Panc1 (cell line): ENCODE results near the gene TOP1. TPM values are rescaled to one million over a fixed set of nuclear protein-coding genes. Genes with fewer than 3 reads are reported as not detected.

Source experiments
- ATAC-seq: fragments of 200-7000 bp; cut with Tn5 transposase; 2 replicates; pipeline ENCODE4 v1.9.1; 2020; ENCODE audit warnings: mild to moderate bottlenecking, moderate library complexity
- BruUV-seq: library from RNA; stranded (reverse); fragments of 400-500 nt; replicated peaks from 2 replicates; lab custom pipeline; 2021; lab: Mats Ljungman, UMichigan
- CTCF ChIA-PET: fragments of 300-600 bp; sonication (Branson Sonifier 250); formaldehyde crosslinking; loops from one replicate; lab custom pipeline; 2022; ENCODE audit warnings: antibody characterized with exemption; lab: Charles Lee
- POLR2A ChIA-PET: fragments of 300-600 bp; sonication (Branson Sonifier 250); formaldehyde crosslinking; loops from one replicate; lab custom pipeline; 2022; ENCODE audit warnings: antibody characterized with exemption; lab: Charles Lee
- DNase-seq: peaks from one replicate; pipeline ENCODE4 v3.0.0-alpha.2; 2010; ENCODE audit warnings: low read depth, low spot score
- H3K27ac ChIP-seq: 2 replicates; pipeline ENCODE4 v1.5.1; 2011; ENCODE audit warnings: mild to moderate bottlenecking, low read length, inconsistent platforms
- H3K27me3 ChIP-seq: fragments of 200-500 bp; sonication (Bioruptor generic); 2 replicates; pipeline ENCODE4 v1.6.0; 2014; ENCODE audit warnings: low read length, inconsistent platforms; ENCODE audit not compliant: control insufficient read depth, insufficient read depth
- H3K36me3 ChIP-seq: fragments of 200-500 bp; sonication (Bioruptor generic); 2 replicates; pipeline ENCODE4 v1.5.1; 2014; ENCODE audit warnings: inconsistent platforms, mild to moderate bottlenecking, low read length, moderate library complexity; ENCODE audit not compliant: control insufficient read depth, insufficient read depth
- H3K4me1 ChIP-seq: 2 replicates; pipeline ENCODE4 v1.5.1; 2011; ENCODE audit warnings: inconsistent platforms, mild to moderate bottlenecking, low read length, moderate library complexity; ENCODE audit not compliant: control insufficient read depth, insufficient read depth
- H3K4me3 ChIP-seq, 2 experiments: 2 replicates each; pipeline ENCODE4 v1.5.1; 2011 to 2012; ENCODE audit warnings: low read depth in 2 of 2, low read length in 2 of 2, mild to moderate bottlenecking in 2 of 2, inconsistent platforms in 1 of 2, moderate library complexity in 1 of 2
- H3K9me3 ChIP-seq: fragments of 200-500 bp; sonication (Bioruptor generic); 2 replicates; pipeline ENCODE4 v1.5.1; 2014; ENCODE audit warnings: low read depth, mild to moderate bottlenecking, inconsistent platforms, low read length, moderate library complexity; ENCODE audit not compliant: control insufficient read depth, insufficient read depth
- POLR2AphosphoS5 ChIP-seq: IDR thresholded peaks from 2 replicates; pipeline ENCODE4 v1.6.1; 2012; ENCODE audit warnings: mild to moderate bottlenecking, low read depth, low read length, moderate library complexity
- SIN3A ChIP-seq: IDR thresholded peaks from 2 replicates; pipeline ENCODE4 v1.6.1; 2012; ENCODE audit warnings: low read depth, mild to moderate bottlenecking, low read length, moderate library complexity, borderline replicate concordance; ENCODE audit not compliant: insufficient read depth
- TCF7L2 ChIP-seq: IDR thresholded peaks from 2 replicates; pipeline ENCODE4 v1.6.1; 2011; ENCODE audit warnings: mild to moderate bottlenecking, low read depth, low read length, inconsistent platforms
- in situ Hi-C: cut with HindIII; loops from 2 replicates; pipeline ENCODE4 v1.10.0; 2016; ENCODE audit warnings: low sequenced_read_pairs, low pct_unique_long_range_greater_than_20kb
- intact Hi-C: fragments of 100-400 bp; cut with micrococcal nuclease; formaldehyde crosslinking; loops from one replicate; pipeline ENCODE4 v1.10.0; 2022; ENCODE audit not compliant: unreplicated experiment
- total RNA-seq: library from RNA; stranded (reverse); gene quantifications from one replicate; pipeline ENCODE4 v1.2.1, GENCODE V29; 2021; ENCODE audit not compliant: unreplicated experiment
- TF ChIP-seq, protein P1 (sequence below): fragments of 450-650 bp; IDR thresholded peaks from 2 replicates; pipeline ENCODE4 v1.5.1; 2017; ENCODE audit warnings: mild to moderate bottlenecking
- TF ChIP-seq, protein P2 (sequence below), 2 experiments: IDR thresholded peaks; 2 replicates each; pipeline ENCODE4 v1.6.1; 2011 to 2012; ENCODE audit warnings: low read depth in 2 of 2, control low read depth in 1 of 2, low read length in 1 of 2, mild to moderate bottlenecking in 1 of 2, moderate library complexity in 1 of 2; ENCODE audit not compliant: insufficient read depth in 1 of 2

The TOP1 gene
- total RNA-seq, 1 experiment from 2014 or later, result 65.2 TPM

DNA sequence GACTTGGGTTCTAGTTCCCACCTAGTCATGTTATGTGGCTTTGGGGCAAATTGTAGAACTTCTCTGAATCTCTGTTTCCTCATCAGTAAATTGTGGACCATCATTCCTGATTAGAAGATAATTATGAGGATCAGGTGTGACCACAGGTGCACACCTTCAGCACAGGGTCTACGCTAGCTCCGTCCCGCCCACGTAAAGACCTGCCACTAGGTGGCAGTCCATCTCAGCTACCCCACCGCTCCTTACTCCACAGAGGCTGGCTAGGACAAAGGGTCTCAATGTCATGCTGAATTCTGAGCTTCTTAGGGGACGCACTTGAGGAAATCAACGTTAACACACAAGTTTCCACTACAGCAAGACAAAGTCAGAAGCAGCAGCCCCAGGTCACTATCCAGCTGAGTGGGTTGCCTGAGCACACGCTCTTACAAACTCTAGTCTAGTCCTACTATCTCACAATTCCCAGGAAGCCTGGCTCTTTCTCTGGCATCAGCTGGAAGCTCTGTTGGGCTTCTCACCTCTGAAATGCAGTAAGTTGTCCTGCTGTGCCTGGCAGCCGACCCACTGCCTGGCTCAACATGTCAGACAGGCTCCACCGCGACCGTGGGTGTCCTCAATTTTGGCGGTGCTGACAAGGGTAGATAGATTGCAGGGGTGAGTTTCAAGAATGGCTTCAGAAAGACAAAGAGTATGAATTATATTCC is 106.7 kb downstream of the TOP1 start:
- H3K9me3 ChIP-seq, result no peaks in the 10 kb centered on the region
- H3K27me3 ChIP-seq, result no peaks in the 10 kb centered on the region
- in situ Hi-C loops, result no loop called here
- ChIA-PET CTCF (interaction anchor here (0.7 to 1.4 kb wide), 4 partner anchors 9 to 205 kb away, joined by 3 to 40 read pairs (median 4); partner anchors contain the start of gene LPIN3), POLR2A (no interaction called here)
- no peak overlapping the region for H3K27ac ChIP-seq
- no peak overlapping the region for H3K4me3 ChIP-seq
- no peaks in the 10 kb centered on the region for H3K36me3 ChIP-seq
- BruUV-seq, result no TSS peak
- DNase-seq (no peak), ATAC-seq (peak; percentile 47)
- peaks cover 10% of the 10 kb centered on the region; the same call in 1 of the 2 replicates for H3K4me1 ChIP-seq
- intact Hi-C loops, result loop anchor here (2.0 kb wide), 1 partner anchor 205 kb away; the partner anchor contains the start of gene LPIN3
- no peak for TF ChIP-seq TCF7L2
- TF ChIP-seq, protein P1, sequence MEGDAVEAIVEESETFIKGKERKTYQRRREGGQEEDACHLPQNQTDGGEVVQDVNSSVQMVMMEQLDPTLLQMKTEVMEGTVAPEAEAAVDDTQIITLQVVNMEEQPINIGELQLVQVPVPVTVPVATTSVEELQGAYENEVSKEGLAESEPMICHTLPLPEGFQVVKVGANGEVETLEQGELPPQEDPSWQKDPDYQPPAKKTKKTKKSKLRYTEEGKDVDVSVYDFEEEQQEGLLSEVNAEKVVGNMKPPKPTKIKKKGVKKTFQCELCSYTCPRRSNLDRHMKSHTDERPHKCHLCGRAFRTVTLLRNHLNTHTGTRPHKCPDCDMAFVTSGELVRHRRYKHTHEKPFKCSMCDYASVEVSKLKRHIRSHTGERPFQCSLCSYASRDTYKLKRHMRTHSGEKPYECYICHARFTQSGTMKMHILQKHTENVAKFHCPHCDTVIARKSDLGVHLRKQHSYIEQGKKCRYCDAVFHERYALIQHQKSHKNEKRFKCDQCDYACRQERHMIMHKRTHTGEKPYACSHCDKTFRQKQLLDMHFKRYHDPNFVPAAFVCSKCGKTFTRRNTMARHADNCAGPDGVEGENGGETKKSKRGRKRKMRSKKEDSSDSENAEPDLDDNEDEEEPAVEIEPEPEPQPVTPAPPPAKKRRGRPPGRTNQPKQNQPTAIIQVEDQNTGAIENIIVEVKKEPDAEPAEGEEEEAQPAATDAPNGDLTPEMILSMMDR, result peak; percentile 94

DNA sequence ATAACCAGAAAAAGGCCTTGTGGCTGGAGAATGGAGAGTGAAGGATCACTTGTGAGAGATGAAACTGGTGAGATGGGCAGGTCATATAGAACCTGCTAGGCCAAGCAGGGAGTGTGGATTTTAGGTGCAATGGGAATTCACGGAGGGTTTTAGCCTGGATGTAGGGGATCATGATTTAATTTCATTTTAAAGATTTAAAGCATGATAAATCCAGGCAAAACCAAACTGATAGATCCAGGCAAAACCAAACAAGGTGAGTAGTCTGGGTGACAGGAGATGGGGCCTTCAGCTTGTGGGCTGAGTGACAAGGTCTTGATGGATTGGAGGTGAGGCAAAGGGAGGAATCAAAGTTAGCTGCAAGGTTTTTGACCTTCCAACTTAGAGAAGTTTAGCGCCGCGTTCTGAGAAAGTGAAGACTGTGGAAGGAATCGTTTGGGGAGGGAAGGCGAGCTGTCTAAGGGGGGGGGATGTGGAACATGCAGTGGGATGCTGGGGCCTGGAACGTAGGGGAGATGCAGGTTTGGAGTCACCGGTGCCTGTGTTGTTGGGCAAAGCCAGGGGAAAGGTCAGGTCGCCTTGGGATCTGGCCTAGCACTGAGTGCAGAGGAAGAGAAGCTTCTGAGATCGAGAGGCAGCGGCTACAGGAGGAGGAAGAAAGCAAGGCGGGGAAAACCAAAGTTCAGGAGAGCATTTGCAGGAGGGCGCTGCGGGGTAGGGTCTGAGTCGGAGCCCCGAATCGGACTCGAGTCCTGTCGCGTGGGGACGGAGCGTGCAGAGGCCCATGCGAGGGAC is 107.5 kb downstream of the TOP1 start:
- ChIA-PET CTCF (interaction anchor here (1.1 to 1.3 kb wide), 2 partner anchors 145 to 204 kb away, joined by 5 to 40 read pairs; partner anchors contain the start of gene LPIN3), POLR2A (interaction anchor here (0.8 kb wide), 1 partner anchor 366 kb away, joined by 7 read pairs; no protein-coding TSS in a partner anchor)
- DNase-seq (no peak), ATAC-seq (0 out of 2 replicates have a peak, but pooled peaks have one; percentile 0)
- no peaks in the 10 kb centered on the region for H3K9me3 ChIP-seq
- H3K27me3 ChIP-seq, result no peaks in the 10 kb centered on the region
- in situ Hi-C loops (no loop called here), intact Hi-C loops (loop anchor here (2.0 kb wide), 1 partner anchor 205 kb away; the partner anchor contains the start of gene LPIN3)
- no TSS peak for BruUV-seq
- H3K4me1 ChIP-seq, result peaks cover 10% of the 10 kb centered on the region
- H3K4me3 ChIP-seq, result peak overlapping the region; percentile 56 to 77
- peak overlapping the region; percentile 63 for H3K27ac ChIP-seq
- TF ChIP-seq, protein P1, result no peak
- TF ChIP-seq TCF7L2 (no peak), POLR2AphosphoS5 (no peak), SIN3A (no peak)
- TF ChIP-seq, protein P2, sequence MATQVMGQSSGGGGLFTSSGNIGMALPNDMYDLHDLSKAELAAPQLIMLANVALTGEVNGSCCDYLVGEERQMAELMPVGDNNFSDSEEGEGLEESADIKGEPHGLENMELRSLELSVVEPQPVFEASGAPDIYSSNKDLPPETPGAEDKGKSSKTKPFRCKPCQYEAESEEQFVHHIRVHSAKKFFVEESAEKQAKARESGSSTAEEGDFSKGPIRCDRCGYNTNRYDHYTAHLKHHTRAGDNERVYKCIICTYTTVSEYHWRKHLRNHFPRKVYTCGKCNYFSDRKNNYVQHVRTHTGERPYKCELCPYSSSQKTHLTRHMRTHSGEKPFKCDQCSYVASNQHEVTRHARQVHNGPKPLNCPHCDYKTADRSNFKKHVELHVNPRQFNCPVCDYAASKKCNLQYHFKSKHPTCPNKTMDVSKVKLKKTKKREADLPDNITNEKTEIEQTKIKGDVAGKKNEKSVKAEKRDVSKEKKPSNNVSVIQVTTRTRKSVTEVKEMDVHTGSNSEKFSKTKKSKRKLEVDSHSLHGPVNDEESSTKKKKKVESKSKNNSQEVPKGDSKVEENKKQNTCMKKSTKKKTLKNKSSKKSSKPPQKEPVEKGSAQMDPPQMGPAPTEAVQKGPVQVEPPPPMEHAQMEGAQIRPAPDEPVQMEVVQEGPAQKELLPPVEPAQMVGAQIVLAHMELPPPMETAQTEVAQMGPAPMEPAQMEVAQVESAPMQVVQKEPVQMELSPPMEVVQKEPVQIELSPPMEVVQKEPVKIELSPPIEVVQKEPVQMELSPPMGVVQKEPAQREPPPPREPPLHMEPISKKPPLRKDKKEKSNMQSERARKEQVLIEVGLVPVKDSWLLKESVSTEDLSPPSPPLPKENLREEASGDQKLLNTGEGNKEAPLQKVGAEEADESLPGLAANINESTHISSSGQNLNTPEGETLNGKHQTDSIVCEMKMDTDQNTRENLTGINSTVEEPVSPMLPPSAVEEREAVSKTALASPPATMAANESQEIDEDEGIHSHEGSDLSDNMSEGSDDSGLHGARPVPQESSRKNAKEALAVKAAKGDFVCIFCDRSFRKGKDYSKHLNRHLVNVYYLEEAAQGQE (IDR thresholded peaks at IDR 0.05; ENCODE audit: insufficient read depth in 1 of 2, low read depth in 2 of 2, low read length in 1 of 2), result no peak
- H3K36me3 ChIP-seq, result no peaks in the 10 kb centered on the region
